Posterior vena cava (tissue), 2 donors: Measurements from ENCODE around the gene HMCES. TPM values are rescaled to one million over a fixed set of nuclear protein-coding genes. Genes with fewer than 3 reads are reported as not detected.

Experiments used
- DNase-seq: peaks from one replicate; pipeline ENCODE4 v3.0.0-alpha.2; 2020; ENCODE audit warnings: low spot score
- intact Hi-C, 2 donors: fragments of 100-400 bp; cut with DNase I; formaldehyde crosslinking; loops; one replicate each; pipeline versions ENCODE4 v1.14.1 to v1.14.2; 2022 to 2023
- total RNA-seq, 2 donors: library from RNA; stranded (reverse); fragmentation: NEBNext Ultra II Directional; extraction: Animal tissue kit (Norgen Biotek cat#: 25700); gene quantifications; one replicate each; pipeline ENCODE4 v1.2.1, GENCODE V29; 2021
- donor health status: DM: yes; HTN: yes; CAD: no.
- donor health status: DM: yes; HTN: yes; CAD: no.

HMCES gene
- total RNA-seq, 2 donors from 2014 or later, result 24.5 to 25.2 TPM

DNA sequence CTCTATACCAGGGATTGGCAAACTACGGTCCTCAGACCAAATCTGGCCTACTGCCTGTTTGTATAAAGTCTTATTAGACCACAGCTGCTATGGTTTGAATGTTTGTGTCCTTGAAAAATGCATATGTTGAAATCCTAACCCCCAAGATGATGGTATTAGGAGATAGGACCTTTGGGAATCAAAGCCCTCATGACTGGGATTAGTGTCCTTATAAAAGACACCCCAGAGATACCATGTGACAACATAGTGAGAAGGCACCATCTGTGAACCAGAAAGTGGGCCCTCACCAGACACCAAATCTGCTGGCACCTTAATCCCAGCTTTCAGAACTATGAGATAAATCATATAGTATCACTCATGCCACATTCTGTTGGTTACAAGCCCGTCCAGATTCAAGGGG lies 7.4 kb downstream of the HMCES start:
- intact Hi-C loops, result no loop called here
- no peak for DNase-seq

DNA sequence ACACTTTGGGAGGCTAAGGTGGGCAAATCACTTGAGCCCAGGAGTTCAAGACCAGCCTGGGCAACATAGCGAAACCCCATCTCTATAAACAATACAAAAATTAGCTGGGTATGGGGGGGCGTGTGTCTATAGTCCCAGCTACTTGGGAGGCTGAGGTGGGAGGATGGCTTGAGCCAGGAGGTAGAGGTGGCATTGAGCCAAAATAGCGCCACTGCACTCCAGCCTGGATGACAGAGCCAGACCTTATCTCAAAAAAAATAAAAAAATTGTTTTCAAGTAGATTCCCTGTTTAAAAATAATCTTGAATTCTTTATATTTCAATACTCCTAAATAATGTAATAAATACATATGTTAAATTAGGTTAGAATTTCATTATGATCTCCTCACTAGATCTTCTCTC lies 9.8 kb downstream of the HMCES start:
- intact Hi-C loops, result no loop called here
- DNase-seq, result no peak

GRCh38 chr3:129289201-129289921 lies 10.7 kb downstream of the HMCES start:
- no peak for DNase-seq
- intact Hi-C loops, result no loop called here

DNA sequence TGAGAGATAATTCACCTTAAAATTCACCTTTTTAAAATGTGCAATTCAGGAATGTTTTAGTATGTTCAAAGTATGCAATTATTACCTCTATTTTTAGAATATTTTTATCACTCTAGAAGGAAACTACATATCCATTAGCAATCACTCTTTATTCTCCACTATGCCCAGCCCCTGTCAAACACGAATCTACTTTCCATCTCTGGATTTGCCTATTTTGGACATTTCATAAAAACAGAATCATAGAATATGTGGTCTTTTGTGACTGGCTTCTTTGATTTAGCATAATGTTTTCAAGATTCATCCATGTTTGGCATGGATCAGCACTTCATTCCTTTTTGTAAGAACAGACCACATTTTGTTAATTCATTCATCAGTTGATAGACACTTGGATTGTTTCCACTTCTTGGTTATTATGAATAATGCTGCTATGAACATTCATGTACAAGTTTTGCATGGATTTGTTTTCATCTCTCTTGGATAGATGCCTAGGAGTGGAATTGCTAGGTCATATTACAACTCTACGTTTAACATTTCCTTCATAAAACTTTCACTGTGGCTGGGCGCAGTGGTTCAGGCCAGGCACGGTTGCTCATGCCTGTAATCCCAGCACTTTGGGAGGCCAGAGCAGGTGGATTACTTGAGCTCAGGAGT lies 12.7 kb downstream of the HMCES start:
- no peak for DNase-seq
- intact Hi-C loops, result no loop called here

- intact Hi-C loops, result no loop called here
- DNase-seq, result no peak
Measured at GRCh38 chr3:129295286-129295685, 16.6 kb downstream of the HMCES start.

- intact Hi-C loops, result no loop called here
- DNase-seq, result no peak
Measured at GRCh38 chr3:129304146-129304961, 25.7 kb downstream of the HMCES start.

DNA sequence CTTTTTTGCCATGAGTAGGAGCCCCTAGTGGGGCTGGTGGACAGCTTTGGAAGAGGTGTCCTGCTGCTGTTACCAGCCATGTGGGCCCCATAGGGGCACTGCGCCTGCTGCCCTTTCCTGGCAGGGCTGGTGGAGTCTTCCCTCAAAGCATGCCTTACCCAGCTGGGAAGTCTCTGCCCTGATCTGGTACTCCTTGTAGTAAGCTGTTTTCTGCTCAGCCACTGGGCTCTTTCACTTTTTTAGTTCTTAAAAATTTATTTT lies 26.2 kb downstream of the HMCES start:
- intact Hi-C loops, result no loop called here
- DNase-seq, result no peak

DNA sequence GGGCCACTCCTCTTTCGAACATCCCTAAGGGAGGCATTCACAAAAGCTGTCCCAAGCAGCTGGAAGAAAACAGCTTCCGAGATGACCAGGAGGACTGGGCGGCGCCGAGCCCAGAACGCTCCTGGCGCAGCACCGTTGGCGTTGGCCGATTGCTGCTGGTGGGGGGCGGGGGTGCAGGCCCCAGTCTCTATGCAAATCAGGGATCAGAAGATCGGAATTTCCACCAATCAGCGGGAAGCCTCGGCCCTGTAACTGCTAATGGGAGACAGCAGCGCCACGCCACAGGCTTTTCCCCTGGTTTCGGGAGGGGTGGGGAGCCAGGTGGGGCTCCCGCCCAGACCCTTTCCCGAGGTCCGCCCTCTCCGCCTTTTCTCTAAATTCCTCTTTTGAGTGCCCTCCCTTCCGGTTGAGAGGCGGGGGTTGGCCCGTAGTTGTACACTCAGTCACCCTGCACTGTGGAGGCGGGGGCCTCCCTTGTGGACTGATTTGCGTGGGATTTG lies 27.0 kb downstream of the HMCES start:
- intact Hi-C loops, result no loop called here
- peak; percentile 94 for DNase-seq

DNA sequence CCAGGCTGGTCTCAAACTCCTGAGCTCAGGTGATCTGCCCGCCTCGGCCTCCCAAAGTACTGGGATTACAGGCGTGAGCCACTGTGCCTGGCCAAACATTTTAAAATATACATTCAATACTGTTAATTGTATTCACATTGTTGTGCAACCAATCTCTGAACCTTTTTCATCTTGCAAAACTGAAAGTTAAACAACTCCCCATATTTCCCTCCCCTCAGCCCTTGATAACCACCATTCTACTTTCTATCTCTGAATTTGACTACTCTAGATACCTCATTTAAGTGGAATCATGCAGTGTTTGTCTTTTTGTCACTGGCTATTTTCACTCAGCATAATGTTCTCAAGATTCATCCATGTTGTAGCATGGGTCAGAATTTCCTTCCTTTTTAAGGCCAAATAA lies 30.0 kb downstream of the HMCES start:
- intact Hi-C loops, result no loop called here
- no peak for DNase-seq

- DNase-seq, result no peak
- intact Hi-C loops, result no loop called here
Measured at GRCh38 chr3:129310111-129311011, 31.7 kb downstream of the HMCES start.

DNA sequence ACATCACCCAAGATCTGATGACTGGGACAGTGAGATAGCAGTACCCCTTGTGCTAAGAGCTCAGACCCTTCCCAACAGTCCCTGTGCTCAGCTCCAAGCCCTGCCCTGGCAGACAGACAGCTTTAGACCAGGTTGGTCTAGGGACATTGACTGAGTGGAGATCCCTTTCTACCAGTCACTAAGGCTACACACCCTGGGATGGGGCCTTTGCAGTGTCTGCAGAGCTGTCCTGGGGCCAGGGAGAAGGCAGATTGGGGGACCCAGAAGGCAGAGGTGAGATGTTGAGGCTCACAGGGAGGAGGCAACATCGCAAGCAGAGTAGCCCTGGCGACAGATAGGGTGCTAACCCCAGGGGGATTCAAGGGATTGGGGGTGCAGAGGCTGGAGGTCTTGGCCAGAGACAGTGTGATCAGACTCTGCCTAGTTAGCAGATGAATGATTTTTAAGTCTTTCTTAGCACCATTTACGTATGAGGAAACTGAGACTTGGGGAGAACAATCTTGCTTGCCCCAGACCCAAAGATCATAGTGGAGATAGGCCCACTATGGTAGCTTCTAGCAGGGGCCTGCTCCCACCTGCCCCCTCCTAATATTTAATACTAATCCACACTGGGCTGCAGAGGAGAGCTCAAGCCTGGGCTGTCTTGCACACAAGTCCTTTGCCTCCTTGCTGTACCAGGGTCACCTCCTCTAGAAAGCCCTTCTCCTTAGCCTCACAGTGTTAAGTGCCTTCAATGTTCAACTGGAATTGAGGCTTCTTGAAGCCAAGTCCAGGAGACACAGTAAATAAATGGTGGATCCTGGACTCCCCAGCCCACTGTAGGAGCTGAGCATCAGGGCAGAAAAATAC lies 32.6 kb downstream of the HMCES start:
- no peak for DNase-seq
- intact Hi-C loops, result no loop called here

DNA sequence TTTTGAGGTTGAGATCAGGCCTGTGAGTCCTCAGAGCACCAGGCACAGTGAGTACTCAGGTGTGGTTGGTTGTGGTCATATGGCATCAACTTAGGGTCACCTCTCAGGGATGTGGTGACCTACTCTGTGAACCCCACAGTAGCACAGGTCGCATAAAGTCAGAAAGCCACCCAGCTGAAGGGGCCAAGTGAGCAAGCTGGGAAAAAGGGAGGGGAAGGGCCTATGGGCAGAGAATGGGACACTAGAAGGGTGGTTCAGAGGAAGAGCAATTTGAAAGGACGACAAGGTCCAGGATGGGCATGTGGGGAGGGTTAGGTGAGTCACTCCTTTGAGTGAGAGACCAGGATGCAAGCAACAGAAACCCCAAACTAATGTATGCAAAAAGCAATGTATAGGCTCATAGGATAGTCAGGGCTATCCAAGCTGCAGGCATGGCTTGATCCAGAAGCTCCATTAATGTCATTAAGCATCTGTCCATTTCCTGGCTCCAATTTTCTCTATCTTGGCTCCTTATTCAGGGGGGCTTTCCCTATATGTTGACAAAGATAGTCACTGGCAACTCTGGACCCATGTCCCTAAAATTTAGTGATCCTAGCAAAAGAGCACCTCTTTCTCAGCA lies 33.5 kb downstream of the HMCES start:
- intact Hi-C loops, result no loop called here
- no peak for DNase-seq

DNA sequence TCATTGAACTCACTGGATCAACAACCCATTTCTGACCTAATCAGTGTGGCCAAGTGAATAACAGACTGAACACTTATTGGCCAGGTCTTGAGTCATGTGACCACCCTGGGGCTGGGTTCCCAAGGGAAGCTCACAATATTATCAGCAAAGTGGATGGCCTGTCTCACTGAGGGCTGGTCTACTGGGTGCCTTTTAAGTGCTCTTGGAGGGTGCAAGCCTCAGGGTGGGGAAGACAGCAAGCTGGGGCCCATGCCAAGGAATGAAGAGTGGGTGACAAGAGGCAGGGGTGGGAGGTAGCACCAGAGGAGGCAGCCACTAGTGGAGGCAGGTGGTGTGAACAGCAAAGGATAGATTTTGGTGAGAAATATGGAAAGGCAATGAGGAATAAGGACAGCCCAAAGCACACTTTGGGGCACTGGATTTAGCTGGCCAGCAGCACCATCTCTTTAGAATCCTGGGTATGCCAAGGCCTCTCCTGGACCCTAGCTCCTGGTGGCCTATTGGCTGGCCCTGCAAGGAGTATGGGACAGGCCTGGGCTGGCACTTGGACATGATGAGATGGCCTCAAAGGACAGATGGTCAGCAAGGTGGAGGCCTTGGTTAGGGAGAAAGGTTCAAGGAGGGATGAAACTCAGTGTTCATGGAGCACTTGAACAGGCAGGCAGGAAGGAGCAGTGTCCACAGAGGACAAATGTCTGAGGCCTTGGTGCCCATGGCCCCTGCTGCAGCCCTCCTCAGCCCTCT lies 34.2 kb downstream of the HMCES start:
- DNase-seq, result no peak

DNA sequence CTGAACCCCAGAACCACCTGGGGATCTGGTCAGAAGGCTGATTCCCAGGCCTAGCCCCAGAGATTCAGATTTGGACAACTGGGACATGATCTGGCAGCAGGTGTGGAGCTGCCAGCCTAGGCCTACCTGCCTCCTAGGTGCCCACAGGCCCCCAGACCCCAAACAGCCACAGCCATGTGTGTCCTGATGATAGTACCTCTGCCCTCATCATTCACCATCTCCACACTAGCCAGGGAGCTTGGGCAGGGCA lies 34.7 kb downstream of the HMCES start:
- DNase-seq, result no peak
- intact Hi-C loops, result no loop called here

More for the DNA sequence above, 34.2 kb downstream of the HMCES start:
- intact Hi-C loops, result no loop called here

GRCh38 chr3:129313665-129314385 lies 35.2 kb downstream of the HMCES start:
- intact Hi-C loops, result loop anchor here in 1 of 2 donors (2.0 kb wide), 1 partner anchor 35 kb away; the partner anchor contains the start of gene HMCES
- DNase-seq, result no peak

DNA sequence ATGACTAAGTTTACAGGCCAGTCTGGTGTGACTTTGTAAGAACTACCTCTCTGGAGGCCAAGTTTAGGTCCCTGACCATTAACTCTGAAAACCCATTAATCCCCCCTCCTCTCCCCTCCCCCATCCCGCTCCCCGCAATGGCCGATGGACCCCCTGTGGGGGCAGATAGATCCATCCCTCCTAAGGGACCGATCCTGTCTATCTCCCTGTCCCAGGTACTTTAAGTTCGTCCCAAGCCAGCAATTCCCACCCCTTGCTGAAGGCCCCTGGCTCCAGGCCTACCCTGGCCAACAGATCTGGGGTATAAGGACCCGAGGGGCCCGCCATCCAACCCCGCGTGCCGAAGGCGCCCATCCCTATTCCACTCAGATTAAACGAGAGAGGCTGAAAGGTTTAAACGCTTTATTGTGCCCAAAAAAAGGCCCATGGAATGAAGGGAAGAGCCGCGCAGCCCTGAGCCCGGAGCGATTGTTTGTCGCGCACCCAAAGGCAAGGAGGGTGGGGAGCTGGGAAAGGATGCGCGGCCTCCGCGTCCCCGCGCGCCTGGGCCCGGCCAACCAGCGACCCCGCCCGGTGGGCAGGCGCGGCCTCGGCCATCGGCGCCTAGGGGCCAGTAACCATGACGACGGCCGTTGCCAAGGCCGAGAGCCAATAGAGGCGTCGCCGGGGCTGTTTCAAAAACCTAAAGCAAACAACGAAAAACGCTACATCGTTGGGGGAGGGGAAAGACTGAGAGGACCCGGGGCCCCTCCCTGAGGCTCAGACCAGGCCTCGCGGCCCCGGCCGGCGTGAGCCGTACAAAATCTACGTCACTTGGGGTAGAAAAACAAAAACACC lies 35.9 kb downstream of the HMCES start:
- peak; percentile 95 for DNase-seq
- intact Hi-C loops, result loop anchor here in 1 of 2 donors (2.0 kb wide), 1 partner anchor 36 kb away; the partner anchor contains the start of gene HMCES
